GM10266 (cell line): ENCODE measurements around the gene RHOT1.

Experiments used
- DNase-seq: peaks from one replicate; pipeline ENCODE4 v3.0.0; 2012; ENCODE audit errors: extremely low spot score
- TF ChIP-seq, protein P1 (sequence below): IDR thresholded peaks from 2 replicates; pipeline ENCODE4 v1.5.1; 2012; ENCODE audit warnings: mild to moderate bottlenecking, low read depth; ENCODE audit not compliant: control insufficient read depth, insufficient read depth; ENCODE audit errors: missing control alignments

Gene RHOT1

DNA sequence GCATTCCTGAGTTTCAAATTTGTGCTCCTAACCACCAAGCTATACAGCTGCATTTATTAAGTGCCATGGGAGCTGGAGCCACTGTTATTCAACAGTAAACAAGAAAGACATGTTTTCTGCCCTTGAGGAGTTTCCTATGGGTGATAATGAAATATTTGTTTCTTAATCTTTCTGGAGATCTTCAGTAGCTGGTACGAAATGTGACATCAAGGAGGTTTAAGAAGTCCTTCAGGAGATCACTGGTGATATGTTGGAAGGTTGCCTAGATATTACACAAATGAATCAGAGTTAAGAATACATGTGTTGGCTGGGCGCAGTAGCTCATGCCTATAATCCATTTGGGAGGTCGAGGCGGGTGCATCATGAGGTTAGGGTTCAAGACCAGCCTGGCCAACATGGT, 14.9 kb downstream of the RHOT1 start:
- TF ChIP-seq, protein P1, sequence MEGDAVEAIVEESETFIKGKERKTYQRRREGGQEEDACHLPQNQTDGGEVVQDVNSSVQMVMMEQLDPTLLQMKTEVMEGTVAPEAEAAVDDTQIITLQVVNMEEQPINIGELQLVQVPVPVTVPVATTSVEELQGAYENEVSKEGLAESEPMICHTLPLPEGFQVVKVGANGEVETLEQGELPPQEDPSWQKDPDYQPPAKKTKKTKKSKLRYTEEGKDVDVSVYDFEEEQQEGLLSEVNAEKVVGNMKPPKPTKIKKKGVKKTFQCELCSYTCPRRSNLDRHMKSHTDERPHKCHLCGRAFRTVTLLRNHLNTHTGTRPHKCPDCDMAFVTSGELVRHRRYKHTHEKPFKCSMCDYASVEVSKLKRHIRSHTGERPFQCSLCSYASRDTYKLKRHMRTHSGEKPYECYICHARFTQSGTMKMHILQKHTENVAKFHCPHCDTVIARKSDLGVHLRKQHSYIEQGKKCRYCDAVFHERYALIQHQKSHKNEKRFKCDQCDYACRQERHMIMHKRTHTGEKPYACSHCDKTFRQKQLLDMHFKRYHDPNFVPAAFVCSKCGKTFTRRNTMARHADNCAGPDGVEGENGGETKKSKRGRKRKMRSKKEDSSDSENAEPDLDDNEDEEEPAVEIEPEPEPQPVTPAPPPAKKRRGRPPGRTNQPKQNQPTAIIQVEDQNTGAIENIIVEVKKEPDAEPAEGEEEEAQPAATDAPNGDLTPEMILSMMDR = no peak
- DNase-seq = no peak

DNA sequence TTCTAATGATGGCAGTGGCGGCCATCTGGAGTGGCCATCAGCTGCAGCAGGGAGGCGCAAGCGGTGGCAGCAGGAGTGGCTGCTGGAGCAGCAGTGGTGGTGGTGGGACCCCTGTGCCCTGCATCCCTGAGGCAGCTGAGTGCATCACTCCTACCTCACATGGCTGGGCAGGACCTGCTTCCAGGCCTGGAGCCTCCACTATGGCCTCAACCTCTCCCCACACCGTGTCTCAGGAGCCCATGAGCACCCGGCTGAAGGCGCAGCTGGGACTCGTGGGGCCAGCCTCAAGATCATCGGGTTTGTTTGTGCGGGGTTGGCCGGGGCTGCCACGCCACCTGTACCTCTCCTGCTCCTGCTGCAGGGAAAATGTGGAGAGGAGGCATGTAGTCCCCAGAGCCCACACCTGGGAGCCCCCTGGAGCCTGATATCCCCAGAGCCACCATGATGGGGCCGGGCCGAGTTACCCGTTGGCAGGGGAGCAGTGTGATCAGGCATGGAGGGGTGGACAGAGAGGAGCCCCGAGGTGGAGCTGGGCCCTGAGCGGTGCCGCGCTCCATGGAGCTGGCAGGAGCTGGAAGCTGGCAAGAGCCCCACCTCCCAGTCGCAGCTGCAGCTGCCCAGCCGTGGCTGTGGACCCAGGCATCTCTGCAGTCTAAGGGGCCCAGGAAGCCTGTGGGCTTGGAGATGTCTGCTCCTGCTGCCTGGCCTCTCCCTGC, 16.7 kb downstream of the RHOT1 start:
- TF ChIP-seq, protein P1 = no peak
- DNase-seq = no peak

DNA sequence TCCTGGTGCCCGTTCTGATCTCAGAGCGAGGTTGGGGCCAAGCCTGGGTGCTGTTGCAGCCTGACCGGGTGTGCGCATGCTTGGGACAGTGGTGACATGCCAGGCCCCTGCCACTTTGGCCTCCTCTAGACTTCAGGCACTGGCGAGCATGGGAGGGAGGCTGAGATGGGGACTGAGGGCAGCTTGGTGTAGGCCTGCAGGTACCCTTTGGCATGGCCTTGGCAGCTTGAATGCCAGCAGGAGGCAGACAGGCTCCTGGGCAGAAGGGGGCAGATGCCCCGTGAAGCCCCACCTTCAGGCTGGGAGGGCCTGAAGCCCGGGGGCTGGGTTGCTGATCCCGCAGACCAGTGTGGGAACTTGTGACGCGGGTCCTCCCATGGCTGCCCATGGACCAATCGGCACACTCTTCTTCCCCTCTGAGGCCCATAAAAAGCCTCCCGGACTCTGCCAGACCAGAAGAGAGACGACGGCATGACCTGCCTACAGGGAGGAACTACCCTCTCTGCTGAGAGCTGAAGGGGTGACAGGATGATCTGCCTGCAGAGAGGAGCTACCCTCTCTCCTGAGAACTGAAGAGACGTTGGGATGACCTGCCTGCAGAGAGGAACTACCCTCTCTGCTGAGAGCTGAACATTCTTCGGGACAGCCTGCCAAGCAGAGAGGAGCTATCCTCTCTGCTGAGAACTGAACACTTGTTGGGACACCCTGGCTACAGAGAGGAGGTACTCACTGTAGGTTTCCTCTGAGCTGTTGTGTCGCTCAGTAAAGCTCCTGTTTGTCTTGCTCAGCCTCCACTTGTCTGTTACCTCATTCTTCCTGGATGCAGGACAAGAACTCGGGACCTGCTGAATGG, 17.5 kb downstream of the RHOT1 start:
- DNase-seq = no peak
- TF ChIP-seq, protein P1 = no peak

DNA sequence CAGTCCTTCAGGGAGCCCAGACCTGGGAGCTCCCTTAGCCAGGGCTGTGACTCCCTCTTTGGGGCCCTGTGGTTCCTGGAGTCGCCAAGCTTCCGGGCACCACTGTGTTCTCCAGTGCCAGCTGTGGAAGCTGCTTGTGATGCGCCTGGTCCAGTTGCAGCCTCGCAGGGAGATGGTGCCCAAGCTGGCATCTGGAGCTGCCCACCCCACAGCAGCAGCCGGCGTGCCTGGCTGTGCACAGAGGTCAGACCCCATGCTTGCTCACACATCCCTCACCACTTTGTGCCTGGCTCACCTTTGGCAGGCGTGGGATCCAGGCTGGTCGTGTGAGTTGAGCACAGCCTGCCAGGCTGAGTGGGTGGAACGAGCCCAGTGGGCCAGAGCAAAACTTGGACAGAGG, 18.2 kb downstream of the RHOT1 start:
- DNase-seq = no peak
- TF ChIP-seq, protein P1 = no peak

DNA sequence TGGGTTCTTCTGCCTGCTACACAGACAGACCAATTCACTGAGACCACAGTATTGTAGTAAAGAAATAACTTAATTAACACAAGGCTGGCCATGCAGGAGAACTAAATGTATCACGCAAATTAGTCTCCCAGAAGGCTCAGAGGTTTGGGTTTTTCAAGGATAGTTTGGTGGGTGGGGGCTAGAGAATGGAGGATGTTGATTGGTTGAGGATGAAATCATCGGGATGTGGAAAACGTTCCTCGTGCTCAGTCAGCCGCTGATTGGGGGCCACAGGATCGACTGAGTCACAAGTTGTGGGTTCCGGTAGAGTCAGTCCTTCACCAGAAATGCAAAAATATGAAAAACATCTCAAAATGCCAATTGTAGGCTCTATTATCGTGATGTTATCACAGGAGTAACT, 18.7 kb downstream of the RHOT1 start:
- no peak for DNase-seq
- TF ChIP-seq, protein P1 = no peak

DNA sequence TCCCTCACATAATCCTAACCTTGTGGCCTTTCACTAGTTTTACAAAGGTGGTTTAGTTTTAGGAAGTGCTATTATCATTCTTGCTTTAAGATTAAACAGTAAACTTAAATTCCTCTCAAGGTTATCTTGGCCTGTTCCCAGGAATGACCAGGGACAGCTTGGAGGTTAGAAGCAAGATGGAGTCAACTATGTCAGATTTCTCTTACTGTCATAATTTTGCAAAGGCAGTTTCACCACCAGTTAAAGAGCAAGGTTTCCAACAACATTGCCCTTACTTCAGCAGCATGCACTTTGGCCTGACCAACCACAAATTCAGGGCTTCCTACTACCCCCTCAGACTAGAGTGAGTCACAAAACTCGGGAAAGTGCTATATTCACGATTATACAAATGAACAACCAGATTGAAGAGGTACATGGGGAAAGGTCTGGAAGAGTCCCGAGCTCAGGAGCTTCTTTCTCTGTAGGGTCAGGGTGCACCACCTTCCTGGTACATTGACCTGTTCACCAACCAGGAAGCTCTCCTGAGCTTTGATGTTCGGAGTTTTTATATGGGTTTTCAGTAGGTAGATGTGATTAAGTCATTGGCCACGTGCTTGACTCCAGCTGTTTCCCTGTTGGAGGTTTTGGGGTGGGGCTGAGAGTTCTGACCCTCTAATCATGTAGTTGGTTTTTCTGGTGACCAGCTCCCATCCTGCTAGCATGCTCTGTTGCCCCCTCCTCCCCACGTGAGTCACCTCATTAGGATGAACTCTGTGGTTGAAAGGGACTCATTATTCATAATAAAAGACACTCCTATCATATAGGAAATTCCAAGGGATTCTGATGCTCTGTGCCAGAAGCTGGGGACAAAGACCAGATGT, 19.4 kb downstream of the RHOT1 start:
- TF ChIP-seq, protein P1 = no peak
- no peak for DNase-seq
